Left kidney (tissue), 2 donors: ENCODE measurements around the gene LDHD. TPM values are rescaled to one million over a fixed set of nuclear protein-coding genes. Genes with fewer than 3 reads are reported as not detected.

Experiments
- DNase-seq: peaks from one replicate; pipeline ENCODE4 v3.0.0-alpha.2; 2013
- polyA plus RNA-seq: library from polyadenylated mRNA; unstranded; fragments of 120-200 nt; gene quantifications from one replicate; pipeline ENCODE4 v1.2.1, GENCODE V29; 2013; ENCODE audit not compliant: insufficient read length

The LDHD gene
- polyA plus RNA-seq, 1 donor: 4.1 TPM

DNA sequence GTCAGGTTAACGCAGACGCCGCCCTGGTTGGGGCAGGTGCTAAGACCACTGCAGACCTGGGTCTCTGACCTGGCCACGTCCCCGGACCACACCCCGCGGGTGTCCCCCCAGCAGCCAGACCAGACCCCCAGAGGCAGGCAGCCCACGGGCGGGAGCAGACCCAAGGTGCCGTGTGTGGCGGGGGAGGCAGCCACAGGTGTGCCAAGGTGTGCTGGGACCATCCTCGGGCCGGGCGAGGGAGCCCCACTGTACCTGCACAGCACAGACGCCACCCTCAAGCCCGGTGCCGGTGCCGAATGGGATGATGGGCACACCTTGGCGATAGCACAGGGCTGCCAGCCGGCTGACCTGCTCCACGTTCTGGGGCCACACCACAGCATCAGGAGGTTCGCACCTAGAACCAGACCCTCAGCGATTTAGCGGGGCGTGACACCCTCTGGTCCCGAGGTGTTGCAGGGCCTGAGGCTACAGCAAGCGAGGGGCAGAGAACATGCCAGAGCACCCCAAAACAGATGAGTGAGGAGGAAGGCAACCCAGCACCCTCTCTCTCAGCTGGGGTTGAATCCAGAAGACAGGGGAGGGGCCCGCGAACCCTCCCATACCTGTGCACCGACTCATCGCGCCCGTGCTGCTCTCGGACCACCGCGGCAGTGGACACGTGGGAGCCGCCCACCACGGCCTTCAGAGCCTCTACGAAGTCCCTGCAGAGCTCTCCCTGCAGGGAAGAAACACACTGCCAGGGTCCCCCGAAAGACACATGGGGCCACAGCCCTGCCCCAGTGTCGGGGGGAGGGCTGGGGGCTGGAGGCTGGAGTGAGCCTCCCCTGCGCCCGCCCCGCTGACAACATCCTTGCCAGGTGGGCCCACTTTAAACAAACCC, 1.4 kb downstream of the LDHD start:
- no peak for DNase-seq

DNA sequence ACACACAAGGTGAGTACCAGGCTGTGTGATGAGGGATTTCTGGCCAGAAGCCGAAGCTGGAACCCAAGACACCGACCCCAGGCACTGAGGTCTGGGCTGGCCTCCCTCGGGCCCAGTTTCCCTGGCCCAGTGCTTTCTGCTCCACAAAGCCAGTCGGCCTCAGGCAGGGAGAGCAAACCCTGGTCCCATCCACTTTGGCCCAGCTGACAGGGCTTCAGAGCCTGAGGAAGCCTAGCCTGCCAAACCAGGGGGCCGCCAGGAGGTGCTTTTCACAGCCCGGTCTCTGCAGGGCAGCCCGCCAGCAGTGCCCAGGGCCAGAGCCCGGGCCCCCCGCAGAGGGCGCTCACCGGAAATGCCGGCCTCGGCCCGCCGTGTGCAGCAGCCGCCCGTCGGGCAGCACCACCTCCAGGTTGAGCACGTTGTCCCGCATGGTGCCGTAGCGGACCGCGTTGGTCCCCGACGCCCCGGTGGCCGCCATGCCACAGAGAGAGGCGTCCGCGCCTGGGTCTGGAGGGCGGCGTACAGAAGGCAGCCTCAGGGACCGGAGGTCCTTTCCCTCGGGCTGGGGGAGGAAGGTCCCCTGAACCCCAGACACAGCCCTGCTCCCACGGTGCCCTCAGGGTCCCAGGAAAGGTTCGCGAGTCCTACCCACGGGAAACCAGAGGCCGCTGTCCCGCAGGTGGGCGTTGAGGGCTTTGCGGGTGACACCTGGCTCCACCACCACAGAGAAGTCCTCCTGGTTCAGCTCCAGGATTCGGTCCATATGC, 2.2 kb downstream of the LDHD start:
- DNase-seq: no peak

DNA sequence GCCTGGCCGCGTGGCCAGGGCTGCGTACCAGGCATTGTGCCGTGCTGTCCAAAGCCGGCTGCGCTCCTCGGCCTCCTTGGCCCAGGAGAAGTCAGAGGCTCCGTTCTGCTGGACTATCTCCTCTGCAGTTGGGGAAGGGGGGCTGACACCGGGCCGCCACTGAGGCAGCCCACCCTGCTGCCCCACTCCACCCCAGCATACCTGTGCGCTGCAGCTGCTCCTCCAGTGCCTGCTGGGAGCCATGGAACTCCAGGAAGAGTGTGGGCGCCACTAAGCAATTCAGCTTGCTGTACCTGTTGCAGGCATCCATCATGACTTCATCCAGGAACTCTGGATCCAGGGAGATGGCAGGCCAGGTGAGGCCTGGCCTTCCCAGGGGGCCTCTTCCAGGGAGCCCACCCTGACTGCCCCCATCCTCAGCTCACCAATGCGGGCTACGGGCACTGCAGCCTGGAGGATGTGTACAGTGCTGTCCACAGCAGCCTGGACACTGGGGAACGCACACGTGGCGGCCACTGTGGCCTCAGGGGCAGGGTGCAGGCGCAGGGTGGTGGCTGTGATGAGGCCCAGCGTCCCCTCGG, 2.9 kb downstream of the LDHD start:
- DNase-seq: no peak

DNA sequence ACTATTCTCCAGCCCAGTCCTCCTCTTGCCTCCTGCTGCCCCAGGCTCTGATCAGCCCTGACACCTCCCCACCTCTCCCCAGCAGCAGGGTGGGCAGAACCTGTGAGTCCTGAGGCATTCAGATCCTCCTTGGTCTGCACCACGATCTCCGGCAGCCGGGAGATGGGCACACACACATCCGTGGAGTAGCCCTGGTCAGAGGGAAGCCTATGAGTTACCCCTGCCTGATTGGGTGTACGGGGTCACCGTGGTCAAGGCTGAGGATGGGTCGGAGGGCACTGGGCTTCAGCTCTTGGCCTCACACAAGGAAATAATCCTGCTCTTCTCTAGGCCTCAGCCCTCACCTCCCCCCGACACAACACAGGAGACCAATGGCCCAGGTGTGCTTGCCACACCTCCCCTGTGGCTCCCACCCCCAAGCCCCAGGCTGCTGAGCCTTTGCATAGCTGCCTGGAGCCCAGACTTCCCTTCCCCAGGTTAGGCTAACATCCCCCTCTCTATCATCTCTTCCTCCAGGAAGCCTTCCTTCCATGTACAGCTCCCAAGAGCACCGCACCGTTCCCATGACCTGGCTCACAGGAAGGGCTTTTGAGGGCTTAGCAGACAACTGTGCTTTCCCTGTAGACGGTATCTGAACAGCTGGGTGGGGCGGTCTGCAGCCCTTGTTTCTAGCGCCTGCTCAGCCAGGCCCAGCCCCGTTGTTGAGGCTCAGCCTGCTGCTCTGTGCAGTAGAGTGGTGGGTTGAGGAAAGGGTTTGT, 3.7 kb downstream of the LDHD start:
- DNase-seq: no peak

DNA sequence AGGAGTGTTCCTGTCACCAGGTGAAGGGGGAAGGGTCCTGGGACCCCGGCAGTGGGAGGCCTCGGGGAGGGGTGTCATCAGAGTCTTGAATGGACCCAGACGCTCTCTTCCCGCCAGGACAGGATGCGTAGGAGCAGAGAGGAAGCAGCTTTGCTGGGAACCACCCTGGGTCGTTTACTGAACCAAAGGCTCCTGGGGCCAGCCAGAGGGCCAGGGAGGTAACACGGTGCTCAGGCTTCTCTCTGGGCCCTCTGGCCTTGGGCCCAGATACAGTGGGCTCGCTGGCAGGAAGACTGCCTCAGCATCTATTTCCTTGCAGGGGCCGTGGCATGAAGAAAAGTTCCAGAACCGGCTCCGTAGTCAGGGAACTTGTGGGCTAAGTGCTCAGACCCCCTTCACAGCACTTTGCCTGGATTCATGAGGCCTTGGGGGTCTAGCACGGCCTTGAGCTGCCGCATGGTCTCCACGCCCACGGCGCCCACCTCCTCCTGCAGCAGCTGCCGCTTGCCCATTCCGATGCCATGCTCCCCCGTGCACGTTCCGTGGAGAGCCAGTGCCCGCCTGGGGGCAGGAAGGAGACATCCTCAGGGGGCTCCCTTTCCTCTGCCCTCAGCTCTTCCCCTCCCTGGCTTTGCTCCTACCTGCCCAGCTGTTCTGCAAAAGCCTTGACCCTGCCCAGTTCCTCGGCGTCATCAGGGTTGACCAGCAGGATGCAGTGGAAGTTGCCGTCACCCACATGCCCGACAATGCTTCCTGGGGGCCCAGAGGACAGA, 4.4 kb downstream of the LDHD start:
- no peak for DNase-seq

DNA sequence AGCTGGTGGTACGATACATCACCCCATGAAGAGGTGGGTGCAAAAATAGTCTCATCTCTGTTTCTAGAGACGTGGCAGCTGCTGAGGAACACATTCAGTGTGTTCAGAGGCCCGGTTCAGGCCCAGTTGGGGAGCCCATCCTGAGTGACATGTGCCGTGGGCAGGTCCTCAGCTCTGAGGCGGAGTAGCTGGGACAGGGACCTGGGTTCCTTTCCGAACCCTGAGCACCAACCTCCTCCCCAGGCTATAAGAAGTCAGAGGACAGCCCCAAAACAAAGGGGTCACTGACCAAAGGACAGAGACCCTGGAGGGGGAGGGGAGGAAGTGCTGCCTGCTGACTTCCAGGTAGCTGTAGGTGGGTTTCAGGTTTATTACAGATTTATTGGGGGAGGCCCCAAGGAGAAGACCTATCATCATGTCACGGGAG, 5.1 kb downstream of the LDHD start:
- no peak for DNase-seq

DNA sequence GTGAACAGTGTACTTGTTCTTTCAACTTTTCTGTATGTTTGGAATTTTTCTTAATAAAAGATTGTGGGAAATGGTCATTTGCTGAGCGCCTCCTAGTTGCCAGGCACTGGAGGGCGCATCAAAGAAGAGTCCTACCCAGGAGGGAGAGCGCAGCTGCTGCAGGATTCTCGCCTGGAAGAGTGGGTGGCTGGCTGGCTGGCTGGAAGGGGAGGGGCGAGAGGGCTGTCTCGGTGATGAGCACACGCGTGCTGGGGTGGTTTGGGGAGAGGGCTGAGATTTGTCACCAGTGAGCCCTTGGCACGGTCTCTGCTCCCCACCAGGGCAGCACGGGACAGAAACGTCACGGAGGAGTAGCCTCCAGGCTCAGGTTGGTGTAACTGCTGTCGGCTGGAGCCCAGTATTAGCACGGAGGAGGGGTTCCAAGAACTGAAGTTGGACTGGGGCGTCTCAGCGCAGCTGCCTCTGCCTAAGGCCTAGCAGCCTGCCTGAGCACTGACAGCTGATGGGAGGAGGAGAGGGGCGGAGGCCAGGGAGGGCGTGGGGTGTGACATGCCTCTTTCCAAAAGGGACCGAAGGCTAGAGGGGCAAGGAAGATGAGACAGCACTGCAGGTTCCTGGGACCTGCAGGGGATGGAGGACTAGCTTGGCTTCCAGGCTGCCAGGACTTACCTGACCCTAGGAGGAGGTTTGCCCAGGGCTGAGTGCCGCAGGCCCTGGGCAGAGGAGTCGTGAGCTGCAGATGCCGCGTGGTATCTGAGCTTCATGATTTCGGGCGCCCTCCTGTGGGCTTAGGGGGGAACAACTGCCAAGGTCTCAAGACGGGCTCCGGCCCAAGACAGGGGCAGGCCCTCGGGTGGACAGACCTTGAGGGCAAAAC, 5.7 kb downstream of the LDHD start:
- peak; percentile 89 for DNase-seq

DNA sequence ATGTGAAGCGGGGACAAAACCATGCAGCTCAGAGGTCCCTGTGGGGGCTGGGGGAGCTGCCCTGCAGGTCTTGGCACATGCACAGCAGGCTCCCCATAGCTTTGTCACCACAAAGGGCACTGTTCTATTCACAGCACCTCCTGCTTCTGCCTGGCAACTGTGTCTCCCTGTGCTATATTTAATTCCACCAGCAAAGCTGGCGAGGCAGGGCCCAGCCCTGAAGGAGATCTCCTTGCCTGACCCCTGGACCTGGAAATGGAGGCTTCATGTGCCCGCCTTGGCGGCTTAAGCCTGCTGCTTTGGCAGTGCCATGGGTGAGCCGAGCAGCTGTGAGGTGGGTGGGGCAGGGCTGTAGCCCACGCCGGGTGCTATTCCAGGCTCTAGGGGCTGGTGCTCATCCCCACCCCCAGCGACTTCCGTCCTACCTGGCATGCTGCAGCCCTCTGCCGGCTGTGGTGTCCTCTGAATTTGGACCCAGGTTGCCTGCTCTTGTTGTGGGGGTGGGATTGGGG, 6.8 kb downstream of the LDHD start:
- DNase-seq: no peak

DNA sequence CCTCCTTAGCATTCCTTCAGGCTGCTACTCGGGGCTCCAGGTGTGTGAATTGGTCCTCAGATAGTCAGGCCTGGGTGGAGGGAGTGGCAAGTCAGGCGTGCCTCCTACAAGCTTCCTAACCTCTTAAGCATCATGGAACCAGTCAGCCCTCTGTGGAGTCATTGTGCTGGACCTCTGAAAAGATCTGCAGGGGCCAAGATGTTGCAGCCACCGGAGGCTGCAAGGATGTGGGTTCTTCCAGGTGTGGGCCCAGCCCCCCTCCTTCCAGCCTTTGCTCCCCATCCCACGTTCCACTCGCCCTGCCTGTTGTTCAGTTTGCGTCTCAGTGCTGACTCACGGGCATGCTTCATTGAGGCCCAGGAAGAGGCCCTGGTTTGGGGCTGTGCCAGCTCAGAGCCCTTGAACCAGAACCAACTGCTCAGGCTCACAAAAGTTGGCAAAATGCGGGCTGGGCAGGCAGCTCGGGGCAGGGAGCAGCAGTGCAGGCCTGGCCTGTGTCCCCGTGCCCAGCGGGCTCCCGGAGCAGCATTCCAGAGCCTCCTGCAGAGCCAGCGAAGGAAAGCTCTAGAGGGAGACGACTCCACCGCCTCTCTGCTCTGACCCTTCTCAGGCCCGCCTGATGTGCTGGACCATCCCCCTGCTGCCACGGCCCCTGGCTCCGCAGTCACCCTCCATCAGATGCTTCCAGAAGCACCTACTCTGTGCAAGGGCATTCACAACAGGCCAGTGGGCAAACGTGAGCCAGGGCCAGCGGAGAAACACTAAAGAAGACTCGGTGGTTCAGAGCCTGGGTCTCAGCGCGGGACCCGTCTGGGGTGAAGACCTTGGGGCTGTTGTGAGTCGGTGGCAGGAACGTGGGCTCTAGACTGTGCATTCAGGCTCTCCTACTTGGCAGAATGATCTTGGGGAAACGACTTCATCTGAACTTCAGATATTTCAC, 7.5 kb downstream of the LDHD start:
- peak; percentile 66 for DNase-seq

DNA sequence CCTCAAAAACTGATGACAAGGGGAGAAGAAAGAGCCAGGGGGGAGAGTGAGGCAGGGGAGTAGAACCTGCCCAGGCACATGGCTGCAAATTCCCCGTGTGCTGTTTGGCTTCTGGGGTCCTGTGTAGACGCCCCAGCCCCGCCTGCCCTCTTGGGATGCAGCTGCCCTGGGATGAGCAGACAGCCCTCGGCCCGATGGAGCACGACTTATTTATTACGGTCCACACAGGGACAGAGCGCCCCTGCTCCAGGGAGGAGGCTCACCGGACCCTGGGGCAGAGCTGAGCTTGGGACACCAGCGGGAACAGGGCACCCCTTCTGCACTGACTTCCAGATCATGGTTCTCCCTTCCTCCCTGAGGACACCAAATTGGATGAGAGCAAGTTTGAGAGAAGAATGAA, 9.1 kb downstream of the LDHD start:
- DNase-seq: no peak

DNA sequence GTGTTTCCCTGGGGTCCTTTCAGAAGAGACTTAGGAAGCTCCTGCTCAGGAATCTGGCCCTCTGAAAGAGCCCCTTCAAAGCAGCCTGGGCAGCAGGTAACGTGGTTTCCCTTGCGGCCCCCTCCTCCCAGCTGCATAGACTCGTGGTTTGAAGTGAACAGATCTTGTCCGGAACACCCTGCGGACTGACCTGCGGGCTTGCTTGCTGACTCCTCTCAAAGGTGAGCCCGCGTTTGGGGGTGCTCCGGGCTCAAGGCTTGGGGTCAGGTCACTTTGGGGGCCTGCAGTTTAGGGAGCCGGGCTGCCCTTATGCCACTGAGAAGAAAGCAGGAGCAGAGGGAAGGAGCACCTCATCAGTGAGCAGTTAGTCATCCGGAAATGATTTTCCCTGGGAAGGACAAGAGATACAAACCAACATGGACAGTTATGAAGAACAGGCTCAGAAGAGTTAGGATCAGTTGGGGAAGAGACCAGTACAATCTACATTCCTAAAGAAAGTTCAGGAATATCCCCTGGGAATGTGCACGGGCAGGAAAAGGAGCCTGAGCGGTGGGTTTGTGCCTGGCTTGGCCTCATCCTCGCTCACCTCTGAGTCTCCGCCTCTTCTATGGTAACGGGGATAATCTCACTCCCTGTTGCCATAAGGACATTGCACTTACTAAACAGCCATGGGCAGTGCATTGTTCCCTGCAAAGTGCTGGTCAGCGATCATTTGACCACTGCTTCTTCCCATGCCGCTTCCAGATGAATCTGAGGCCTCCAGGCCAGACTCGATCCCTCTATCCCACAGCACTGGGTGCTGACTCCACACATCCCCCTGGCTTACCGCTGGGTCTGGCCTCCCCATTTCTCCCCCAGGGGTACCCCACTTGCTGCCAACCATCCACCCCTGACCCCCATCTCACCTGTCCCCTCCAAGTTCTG, 10.0 kb downstream of the LDHD start:
- DNase-seq: no peak

DNA sequence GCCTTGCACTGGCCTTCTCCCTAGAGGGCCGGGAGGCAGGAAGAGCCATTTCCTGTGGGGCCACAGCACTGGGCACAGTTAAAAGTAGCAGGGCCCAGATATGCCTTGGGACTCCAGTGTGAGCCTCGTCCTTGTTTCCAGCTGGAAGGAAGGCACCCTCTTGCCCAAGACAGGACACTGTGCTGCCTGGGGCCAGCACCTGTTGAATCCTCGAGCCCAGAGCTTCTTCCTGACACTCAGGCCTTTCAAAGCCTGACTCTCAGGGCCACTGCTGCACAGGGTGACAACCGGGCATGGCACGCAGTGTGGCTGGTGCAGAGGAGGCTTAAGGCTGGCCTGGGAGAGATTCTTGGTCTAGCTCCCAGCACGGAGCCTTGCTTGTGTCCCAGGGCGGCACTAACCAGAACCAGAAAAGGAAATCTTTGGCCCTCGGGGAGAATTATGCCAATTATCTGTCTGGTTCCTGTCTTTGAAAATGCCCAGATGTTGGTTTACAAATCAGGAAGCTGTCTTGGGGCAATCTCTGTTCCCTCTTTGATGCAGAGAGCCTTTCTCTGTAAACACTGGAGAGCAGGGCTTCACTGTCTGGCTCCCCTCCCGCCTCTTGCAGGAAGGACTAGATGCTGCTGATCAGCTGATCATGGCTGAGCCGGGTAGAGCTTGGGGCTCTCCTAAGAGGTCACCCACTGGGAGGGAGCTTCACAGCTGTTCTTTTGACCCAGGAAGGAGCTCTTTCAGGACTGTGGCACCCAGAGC, 11.1 kb downstream of the LDHD start:
- no peak for DNase-seq

DNA sequence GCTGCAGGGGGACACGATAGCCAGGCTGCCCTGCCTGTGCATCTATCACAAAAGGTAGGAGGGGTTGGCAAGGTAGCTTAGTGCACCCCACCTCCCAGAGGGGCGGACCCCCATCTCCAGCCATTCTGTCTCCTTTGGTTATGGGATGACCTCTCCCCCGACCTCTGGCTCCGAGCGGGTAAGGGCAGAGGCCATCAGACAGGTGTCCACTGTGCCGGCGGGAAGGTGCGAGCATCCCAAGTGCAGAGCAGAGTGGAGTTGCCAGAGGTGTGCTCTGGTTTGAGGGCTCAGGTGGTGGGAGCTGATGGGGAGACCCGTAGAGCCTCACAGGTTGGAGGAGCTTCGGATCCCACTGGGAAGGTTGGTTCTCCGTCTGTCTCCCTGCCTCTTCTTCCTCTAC, 11.7 kb downstream of the LDHD start:
- DNase-seq: no peak

DNA sequence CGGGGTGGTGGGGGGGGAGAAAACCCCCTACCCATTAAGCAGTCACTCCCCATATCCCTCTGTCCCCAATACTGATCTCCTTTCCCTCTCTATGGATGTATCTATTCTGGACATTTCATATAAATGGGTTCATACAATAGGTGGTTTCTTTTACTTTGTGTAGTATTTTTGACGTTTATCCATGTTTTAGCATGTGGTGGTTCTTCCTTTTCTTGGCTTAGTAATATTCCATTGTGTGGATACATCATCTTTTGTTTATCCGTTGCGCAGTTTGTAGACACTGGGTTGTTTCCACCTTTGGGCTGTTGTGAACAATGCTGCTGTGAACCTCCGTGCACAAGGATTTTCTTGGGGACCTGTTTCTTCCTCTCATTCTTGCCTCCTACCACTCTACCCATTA, 12.6 kb downstream of the LDHD start:
- no peak for DNase-seq

DNA sequence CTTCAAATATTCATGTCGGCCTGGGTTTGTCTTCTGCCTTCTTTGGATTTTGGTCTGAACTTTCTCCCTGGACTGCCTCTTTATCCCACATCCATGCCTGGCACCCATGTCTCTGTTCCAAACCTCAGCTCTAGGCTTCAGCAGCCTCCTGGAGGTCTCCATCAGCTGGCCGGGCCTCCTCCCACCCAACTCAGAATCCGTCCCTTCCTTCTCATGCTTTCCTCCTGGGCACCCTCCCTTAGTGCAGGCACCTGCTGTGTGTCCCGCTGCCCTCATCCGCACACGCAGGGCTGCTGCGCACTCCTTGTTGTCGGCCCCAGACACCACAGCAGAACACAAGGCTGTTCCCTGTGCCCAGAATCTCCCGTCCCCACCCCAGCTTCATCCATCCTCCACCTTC, 14.0 kb downstream of the LDHD start:
- no peak for DNase-seq

DNA sequence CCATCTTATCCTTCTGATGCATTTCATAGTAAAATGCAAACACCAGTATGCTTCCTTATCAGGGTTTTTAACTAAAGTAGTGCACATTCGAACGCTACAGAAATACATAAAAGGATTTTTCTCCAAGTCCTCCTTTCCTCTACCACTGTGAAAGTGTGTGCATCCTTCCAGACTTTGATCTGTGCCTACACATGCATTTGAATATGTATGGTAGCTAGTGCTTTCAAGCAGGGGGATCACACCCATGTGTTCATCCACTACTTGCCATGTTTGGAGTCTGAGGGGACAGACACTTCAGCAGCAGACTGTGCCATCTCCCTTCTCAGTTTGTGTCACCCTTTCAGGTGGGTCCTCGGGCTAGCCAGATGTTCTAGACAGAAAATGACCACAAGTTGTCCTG, 14.9 kb downstream of the LDHD start:
- DNase-seq: no peak

DNA sequence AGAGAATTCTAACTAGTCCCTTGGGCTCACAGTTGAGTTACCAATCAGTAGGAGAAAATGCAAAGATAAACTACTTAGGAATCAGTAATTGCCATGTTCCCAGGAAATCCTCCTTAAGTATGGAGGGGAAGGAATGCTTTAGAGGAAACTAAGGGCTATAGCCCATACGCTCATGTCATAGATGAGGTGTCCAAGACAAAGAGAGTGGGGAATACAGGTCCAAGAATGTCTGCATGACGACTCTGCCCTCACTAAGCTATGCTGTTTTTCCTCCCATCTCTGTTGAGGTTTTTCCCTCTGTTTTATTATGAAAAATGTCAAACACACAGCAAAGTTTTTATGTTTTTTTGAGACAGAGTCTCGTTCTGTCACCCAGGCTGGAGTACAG, 16.0 kb downstream of the LDHD start:
- no peak for DNase-seq
